Right hindlimb (tissue), 1 donor: Measurements from ENCODE around the gene MCM9.
A peak's percentile ranks its signal among the peaks of the same experiment; 100 is the strongest.
"Not testable (repeated sequence)": the region's sequence is repeated elsewhere in the genome, so short reads cannot be mapped to it uniquely, and the experiment has no call there.

Source experiments
- DNase-seq: peaks from one replicate; pipeline ENCODE4 v3.0.0-alpha.2; 2018

MCM9 gene

DNA sequence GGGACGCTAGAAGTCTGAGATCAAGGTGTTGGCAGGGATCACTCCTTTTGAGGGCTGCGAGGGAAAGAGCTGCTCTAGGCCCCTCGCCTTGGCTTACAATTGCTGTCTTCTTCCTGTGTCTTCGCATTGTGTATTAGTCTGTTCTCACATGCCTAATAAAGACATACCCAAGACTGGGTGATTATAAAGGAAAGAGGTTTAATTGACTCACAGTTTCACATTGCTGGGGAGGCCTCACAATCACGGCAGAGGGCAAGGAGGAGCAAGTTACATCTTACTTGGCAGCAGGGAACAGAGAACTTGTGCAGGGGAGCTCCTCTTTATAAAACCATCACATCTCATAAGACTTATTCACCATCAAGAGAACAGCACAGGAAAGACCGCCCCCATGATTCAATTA is 143.5 kb downstream of the MCM9 start:
- no peak for DNase-seq

GRCh38 chr6:118789954-118790353 is 145.0 kb downstream of the MCM9 start:
- DNase-seq: no peak

DNA sequence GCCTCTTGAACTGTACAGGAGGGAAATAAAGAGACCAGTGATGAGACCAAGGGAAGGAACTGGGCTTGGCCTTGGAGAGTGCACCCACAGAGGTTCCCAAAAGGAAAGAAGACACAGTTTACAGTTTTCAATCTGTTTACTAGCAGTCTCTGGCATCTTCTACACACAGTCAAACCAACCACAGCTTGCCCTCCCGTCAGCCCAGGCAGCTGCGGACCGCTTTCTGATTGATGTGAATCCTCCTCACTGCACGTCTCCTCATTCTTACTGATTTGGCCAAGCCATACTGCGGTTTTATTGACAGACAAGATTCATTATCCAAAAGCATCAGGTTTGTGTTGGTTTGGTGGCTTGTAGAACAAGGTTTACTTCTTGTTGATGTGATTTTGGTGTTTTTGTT is 145.5 kb downstream of the MCM9 start:
- DNase-seq: no peak

DNA sequence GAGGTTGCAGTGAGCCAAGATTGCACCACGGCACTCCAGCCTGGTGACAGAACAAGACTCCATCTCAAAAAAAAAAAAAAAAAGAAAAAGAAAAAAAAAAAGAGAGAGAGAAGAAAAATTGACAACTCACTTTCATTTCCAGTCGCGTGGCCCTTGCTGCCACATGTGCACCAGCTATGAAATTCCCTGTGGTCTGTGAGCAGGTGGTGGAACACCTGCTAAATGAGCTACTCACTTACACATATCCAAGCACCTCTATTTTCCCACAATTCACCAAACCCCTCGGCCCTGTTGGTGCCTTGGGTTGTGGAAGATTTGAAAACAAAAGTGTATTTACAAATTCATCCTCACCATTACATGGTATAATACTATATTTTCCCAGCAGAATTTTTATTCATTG is 146.3 kb downstream of the MCM9 start:
- no peak for DNase-seq

DNA sequence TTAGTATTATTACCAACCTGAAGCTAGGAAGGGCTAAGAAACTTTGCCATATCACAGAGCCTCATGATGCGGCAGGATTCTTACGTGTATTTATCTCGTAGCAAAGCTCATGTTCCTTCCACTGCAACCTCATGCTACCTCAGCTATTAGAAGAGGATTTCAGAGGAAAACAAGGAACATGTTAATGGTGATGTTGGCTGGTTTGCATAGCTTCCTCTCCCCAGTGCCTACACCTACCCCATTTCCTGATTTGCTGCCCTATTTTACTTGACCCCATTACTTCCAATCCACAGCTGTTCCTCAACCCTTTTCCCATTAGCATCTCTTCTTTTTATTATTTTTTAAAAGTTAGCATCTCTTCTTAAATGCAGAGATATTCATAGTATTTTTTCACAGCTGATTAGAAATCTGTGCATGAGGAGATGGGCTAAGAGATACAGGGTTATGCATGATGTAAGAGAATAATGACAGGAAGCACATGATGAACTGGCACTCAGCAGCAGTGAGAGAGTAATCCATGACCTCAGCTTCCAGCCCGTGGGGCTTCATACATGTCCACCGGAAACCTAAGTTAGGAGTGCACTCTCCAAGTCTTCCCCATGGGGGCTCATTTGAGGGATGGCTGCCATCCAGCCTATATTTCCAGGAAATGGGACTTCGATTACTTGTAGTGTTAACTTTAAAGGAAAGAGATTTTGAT is 147.1 kb downstream of the MCM9 start:
- peak; percentile 78 for DNase-seq

DNA sequence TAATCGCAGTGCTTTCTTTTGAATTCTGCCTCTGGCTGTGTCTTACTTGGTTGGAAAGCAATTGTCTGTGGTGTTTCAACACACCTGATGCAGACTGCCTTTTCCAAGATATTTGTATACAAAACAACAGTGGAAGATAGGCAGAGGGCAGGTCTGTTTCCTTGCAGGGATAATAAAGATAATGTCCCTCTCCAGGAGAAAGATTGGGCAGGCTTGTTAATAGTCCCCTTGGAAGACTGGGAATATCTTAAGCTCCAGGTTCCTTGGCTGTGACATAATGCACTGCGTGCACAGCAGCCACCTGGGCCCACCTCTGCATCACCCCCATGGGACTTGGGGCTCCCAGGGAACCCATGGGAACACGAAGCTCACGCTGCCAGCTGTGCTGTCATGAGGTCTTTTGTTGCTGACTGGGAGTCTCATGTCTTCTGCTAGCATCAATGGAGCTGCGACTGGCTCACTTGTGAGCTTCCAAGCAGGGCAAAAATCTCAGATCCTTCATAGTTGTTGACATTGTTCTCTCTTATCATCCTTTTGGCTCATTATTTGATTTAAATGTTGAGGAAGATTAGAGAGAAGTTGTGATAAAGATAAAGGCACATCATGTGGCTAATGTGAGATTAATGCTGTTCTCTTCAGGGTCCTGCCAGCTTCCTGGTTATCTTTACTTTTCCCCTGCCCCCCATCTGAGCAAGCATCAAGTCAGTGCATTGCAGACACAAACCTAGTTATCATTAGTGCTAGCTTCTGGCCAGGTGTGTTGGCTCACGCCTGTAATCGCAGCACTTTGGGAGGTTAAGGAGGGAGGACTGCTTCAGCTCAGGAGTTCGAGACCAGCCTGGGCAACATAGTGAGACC is 148.1 kb downstream of the MCM9 start:
- no peak for DNase-seq

DNA sequence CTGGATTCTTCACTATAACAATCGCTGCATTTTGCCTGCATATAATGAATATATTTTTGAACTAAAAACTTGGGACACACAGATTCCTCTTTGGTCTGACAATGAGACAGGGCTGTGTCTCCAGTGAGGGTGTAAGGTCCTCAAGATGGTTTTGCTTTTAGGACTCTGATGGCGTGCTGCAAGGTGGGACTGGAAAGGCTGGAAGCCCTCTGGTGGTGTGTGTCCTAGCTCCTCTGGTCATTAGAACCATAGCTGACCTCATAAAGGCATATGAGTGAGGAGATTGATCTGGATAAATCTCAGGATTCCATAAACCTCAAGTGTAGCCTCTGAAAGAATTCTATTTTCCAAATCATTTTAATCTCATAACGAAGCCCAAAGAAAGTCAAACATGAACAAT is 149.4 kb downstream of the MCM9 start:
- DNase-seq: no peak

- DNase-seq: no peak
Observed at GRCh38 chr6:118784641-118785164, 150.3 kb downstream of the MCM9 start.

DNA sequence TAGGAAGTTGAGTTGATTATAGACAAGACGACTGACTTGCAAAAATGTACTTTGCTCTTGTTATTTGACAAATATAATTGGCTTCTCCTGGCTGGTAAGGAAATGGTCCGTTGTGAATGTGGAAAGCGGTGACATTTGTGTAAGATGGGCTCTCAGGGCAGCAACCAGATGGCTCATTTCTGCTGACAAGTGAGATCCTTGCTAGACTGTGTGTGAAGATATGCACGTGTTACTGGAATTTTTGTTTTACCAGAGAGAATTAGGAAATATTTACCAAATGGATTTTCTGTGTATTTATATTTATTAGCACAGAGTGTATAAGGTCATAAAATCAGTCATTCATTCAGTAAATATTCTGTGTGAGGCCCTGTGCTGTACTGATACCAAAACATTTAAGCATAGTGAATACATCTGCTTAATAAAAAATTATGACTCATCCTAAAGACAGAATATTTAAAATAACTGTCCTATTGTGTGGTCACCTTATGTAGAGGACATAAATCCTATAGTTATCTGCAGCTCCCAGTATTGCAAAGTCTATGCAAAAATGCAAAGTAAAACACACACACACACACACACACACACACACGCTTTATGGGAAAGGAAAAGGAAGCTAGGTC is 150.9 kb downstream of the MCM9 start:
- DNase-seq: no peak

- no peak for DNase-seq
Observed at GRCh38 chr6:118782651-118783050, 152.3 kb downstream of the MCM9 start.

DNA sequence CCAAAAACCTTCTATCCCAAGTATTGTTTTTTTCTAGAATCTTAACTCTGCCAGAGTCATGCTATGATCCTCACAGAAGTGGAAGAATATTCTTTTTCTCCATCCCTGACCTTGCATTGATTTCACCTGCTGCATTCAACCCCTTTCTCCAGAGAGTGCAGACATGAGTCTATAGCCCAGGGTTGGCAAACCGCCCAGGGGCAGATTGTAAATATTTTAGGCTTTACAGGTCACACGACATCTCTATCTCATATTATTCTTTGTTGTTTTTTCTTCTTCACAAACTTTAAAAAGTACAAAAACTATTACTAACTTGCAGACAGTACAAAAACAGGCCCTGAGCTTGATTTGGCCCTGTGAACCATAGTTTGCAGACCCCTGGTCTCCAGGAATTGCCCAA is 153.1 kb downstream of the MCM9 start:
- no peak for DNase-seq

GRCh38 chr6:118780668-118781067 is 154.3 kb downstream of the MCM9 start:
- no peak for DNase-seq

DNA sequence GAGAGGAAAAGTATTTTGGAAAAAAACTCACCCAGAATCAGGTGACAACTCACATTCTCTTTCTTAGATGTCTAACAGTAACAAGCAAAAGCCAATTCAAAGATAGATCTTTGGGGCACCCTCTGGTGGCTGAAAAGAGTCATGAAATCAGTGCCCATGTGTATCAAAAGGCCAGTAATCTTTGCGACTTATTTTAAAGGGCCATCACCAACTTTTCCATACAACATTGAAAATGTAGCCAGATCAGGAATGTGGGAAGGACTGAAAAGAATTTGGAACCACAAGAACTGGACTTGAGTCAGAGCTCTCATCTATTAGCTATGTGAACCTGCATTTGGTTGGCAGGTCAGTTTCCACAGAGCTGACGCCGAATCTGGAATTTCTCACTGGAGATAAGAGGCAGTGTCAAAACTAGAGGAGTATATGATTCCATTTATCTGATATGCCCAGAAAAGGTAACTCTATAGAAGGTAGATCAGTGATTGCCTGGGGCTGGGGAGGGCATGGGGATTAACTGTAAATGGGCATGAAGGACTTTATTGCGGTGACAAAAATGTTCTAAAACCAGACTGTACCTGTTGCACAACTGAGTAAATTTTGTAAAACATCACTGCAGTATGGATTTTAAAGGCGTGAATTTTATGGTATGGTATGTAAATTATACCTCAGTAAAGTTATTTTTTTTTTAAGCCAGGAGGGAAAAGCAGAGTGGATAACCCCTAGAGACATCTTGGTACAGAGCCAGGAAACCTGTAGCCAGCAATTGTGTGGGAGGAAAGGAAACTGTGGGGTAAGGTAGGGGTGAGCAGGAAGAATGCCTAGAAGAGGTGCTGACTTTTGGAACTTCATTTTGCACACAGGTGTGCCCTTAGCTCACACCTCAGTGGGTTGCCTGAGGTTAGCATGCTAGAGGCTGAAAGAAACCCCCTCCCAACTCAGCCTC is 158.1 kb downstream of the MCM9 start:
- DNase-seq: peak; percentile 75

DNA sequence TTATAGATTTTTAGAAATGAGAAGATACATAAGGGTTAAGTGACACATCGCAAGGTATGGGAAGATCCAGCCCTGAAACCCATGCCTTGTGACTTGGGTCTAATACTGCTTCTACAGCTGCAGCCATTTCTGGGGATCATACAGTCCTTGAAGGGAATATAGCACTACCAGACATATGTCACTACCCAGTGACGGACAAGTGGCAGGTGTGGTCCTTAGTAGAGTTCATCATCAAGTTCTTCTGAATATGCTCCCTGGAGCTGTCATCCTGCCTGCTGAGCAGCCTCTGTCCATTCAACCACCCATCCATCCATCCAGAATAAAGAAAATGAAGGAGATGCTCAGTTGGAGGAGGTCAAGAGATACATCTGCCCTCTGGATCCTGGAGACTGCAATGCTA is 159.6 kb downstream of the MCM9 start:
- DNase-seq: no peak

GRCh38 chr6:118774581-118774980 is 160.4 kb downstream of the MCM9 start:
- no peak for DNase-seq

DNA sequence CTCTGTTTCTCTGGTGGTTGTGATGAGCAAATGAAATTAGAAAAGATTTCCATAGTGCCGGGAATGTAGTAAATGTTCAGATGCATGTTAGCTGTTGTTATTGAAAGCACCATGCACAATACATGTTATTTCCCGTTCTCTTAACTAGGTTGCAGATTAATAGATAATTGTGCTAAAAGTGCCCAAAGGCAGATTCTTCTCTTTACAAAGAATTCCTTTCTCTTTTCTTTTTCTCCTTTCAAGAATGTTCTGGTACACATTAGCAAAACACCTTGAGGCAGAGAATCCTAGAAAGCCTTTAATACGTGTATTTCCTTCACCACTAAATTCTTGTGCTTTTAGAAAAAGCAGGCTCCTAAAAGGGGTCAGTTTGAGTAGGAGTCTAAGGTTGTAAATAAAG is 162.1 kb downstream of the MCM9 start:
- DNase-seq: no peak

- no peak for DNase-seq
Observed at GRCh38 chr6:118771253-118771652, 163.7 kb downstream of the MCM9 start.

DNA sequence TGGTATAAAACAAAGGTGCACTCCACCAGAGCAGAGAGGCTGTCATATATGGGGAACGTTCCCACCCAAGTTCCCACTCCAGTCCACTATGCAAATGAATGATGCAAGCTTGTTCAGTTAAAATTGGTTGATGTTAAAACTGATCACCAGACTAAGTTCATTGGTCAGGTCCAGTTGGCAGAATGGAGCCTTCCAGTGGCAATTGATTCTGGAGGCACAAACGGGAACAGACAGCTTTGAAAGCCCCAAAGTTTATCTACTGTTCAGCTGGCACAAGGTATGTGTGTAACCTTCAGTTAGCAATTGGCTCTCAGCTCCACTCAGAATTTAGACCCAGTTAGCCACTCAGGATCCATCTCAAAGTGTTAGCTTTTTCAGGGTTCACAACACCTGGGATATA is 164.1 kb downstream of the MCM9 start:
- no peak for DNase-seq

GRCh38 chr6:118770112-118770788 is 164.7 kb downstream of the MCM9 start:
- no peak for DNase-seq

GRCh38 chr6:118768904-118769325 is 166.0 kb downstream of the MCM9 start:
- no peak for DNase-seq

DNA sequence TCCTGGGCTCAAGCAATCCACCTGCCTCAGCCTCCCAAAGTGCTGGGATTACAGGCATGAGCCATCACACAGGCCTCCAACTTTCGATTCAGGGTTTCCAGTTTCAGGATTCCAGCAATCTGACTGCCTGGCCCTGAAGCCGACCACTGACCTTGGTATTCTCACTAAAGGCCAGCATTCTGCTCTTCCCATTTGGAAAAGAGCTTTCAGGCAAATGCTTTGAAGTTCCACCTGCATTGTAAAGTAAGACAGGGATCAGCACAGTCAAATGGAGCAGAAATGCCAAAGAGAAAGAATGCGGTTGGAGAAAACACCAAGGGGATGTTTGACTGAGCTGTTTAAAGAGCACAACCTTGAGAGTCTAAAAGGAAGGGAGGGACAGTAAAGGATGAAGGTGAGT is 166.5 kb downstream of the MCM9 start:
- DNase-seq: no peak

DNA sequence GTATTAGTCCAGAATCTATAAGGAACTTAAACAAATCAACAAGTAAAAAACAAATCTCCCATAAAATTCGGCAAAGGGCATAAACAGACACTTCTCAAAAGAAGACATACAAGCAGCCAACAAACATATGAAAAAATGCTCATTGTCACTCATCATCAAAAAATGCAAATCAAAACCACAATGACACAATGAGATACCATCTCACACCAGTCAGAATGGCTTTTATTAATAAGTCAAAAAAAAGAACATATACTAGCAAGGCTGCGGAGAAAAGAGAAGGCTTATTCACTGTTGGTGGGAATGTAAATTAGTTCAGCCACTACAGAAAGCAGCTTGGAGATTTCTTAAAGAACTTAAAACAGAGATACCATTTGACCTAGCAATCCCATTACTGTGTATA is 169.6 kb downstream of the MCM9 start:
- not testable (repeated sequence) for DNase-seq
